ENCODE results near the gene PDS5B. TPM values are rescaled to one million over a fixed set of nuclear protein-coding genes. Genes with fewer than 3 reads are reported as not detected.

PDS5B gene
- total and polyA plus RNA-seq, 3 experiments from 2014 or later: 39.4 to 55.1 (median 45.4) TPM

DNA sequence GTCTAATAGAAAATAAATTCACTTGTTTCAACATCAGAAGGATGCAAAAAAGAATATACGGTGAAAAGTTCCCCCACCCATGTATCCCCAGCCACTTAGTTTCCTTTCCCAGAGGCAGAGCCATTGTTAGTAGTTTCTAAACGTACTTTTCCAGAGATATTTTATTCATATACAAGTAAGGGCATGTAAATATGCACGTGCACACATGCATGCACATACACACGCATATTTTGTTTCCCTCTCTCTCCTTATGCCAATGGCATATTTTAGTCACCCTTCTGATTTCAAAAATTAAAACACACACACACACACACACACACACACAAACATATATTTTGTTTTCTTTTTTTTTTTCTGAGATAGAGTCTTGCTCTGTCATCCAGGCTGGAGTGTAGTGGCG lies 147.4 kb downstream of the PDS5B start:
- POLR2A ChIA-PET: no interaction called here
- Histone ChIP-seq H3K4me1 (ENCODE audit: insufficient read depth, low read length) (peaks cover 17% of the 10 kb centered on the region), H3K27me3 (ENCODE audit: insufficient read depth, low read length, poor library complexity, severe bottlenecking) (no peaks in the 10 kb centered on the region), H3K27ac (ENCODE audit: low read depth, low read length) (no peak overlapping the region), H3K4me3 (ENCODE audit: low read length) (no peak overlapping the region), H3K36me3 (ENCODE audit: insufficient read depth, low read length) (no peaks in the 10 kb centered on the region), H3K9me3 (ENCODE audit: low read length) (no peaks in the 10 kb centered on the region)
- CTCF ChIA-PET: no interaction called here
- no peak for DNase-seq
- Mint-ChIP-seq H3K27ac (peak overlapping the region in 1 of 8 donors; percentile 61), H3K9me3 (peaks cover 0 to 1% (median 0%) of the 10 kb centered on the region in 5 donors), H3K27me3 (no peaks in the 10 kb centered on the region), H3K4me1 (peaks cover 36 to 73% (median 54%) of the 10 kb centered on the region in 3 donors), H3K4me3 (no peak overlapping the region), H3K36me3 (peaks cover 8 to 16% (median 9%) of the 10 kb centered on the region in 3 donors)

GRCh38 chr13:32734511-32734910 lies 148.3 kb downstream of the PDS5B start:
- Histone ChIP-seq H3K27me3 (ENCODE audit: insufficient read depth, low read length, poor library complexity, severe bottlenecking) (no peaks in the 10 kb centered on the region), H3K27ac (ENCODE audit: low read depth, low read length) (no peak overlapping the region), H3K9me3 (ENCODE audit: low read length) (no peaks in the 10 kb centered on the region), H3K4me1 (ENCODE audit: insufficient read depth, low read length) (peaks cover 17% of the 10 kb centered on the region), H3K4me3 (ENCODE audit: low read length) (no peak overlapping the region), H3K36me3 (ENCODE audit: insufficient read depth, low read length) (no peaks in the 10 kb centered on the region)
- H3K27me3 Mint-ChIP-seq: no peaks in the 10 kb centered on the region
- H3K4me3 Mint-ChIP-seq: no peak overlapping the region
- peaks cover 0 to 1% (median 0%) of the 10 kb centered on the region in 5 donors for H3K9me3 Mint-ChIP-seq
- DNase-seq: no peak
- peaks cover 8 to 14% (median 9%) of the 10 kb centered on the region in 3 donors for H3K36me3 Mint-ChIP-seq
- ChIA-PET CTCF (no interaction called here), POLR2A (no interaction called here)
- H3K4me1 Mint-ChIP-seq: peaks cover 35 to 67% (median 54%) of the 10 kb centered on the region in 3 donors
- H3K27ac Mint-ChIP-seq: no peak overlapping the region

DNA sequence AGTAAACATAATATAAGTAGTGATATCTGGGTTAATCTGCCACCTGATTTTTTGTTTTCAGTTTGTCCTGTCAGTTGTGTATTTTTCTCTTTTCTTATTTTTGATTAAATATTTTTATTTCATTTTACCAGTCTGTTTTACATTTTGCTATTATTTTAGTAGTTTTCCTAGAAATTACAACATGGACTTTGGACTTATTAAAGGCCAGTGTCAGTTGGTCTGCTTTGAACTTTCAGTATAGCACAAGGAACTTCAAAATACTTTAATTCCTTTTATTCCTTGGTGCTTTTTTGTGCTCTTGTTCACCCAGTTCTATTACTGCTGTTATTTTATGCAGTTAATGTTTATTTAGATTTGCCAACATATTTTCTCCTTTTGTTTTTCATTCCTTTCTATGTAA lies 149.6 kb downstream of the PDS5B start:
- DNase-seq: no peak
- no peaks in the 10 kb centered on the region for H3K27me3 Mint-ChIP-seq
- ChIA-PET CTCF (no interaction called here), POLR2A (no interaction called here)
- H3K27ac ChIP-seq (ENCODE audit: low read depth, low read length): no peak overlapping the region
- no peaks in the 10 kb centered on the region for H3K36me3 ChIP-seq (ENCODE audit: insufficient read depth, low read length)
- H3K4me1 ChIP-seq (ENCODE audit: insufficient read depth, low read length): peaks cover 15% of the 10 kb centered on the region
- H3K27me3 ChIP-seq (ENCODE audit: insufficient read depth, low read length, poor library complexity, severe bottlenecking): no peaks in the 10 kb centered on the region
- peaks cover 30 to 53% (median 45%) of the 10 kb centered on the region in 3 donors for H3K4me1 Mint-ChIP-seq
- no peak overlapping the region for H3K4me3 ChIP-seq (ENCODE audit: low read length)
- peaks cover 0 to 23% (median 8%) of the 10 kb centered on the region in 3 donors for H3K36me3 Mint-ChIP-seq
- peak overlapping the region; percentile 73 to 95 (median 93) for H3K27ac Mint-ChIP-seq
- no peaks in the 10 kb centered on the region for H3K9me3 ChIP-seq (ENCODE audit: low read length)
- H3K4me3 Mint-ChIP-seq: peak overlapping the region in 1 of 7 donors; percentile 2
- H3K9me3 Mint-ChIP-seq: no peaks in the 10 kb centered on the region

GRCh38 chr13:32736648-32737047 lies 150.4 kb downstream of the PDS5B start:
- Mint-ChIP-seq H3K36me3 (peaks cover 0 to 29% (median 8%) of the 10 kb centered on the region in 3 donors), H3K27ac (peak overlapping the region; percentile 73 to 95 (median 93)), H3K4me3 (peak overlapping the region; percentile 82 to 88 (median 85)), H3K27me3 (no peaks in the 10 kb centered on the region), H3K4me1 (peaks cover 22 to 45% (median 37%) of the 10 kb centered on the region in 3 donors), H3K9me3 (no peaks in the 10 kb centered on the region)
- peak overlapping the region; percentile 54 for H3K27ac ChIP-seq (ENCODE audit: low read depth, low read length)
- no peak overlapping the region for H3K4me3 ChIP-seq (ENCODE audit: low read length)
- H3K36me3 ChIP-seq (ENCODE audit: insufficient read depth, low read length): peaks cover 2% of the 10 kb centered on the region
- H3K4me1 ChIP-seq (ENCODE audit: insufficient read depth, low read length): peaks cover 7% of the 10 kb centered on the region
- ChIA-PET POLR2A (interaction anchor here (0.6 kb wide), 1 partner anchor 10 kb away, joined by 3 read pairs; no protein-coding TSS in a partner anchor), CTCF (no interaction called here)
- no peaks in the 10 kb centered on the region for H3K27me3 ChIP-seq (ENCODE audit: insufficient read depth, low read length, poor library complexity, severe bottlenecking)
- H3K9me3 ChIP-seq (ENCODE audit: low read length): no peaks in the 10 kb centered on the region
- no peak for DNase-seq

- no peaks in the 10 kb centered on the region for H3K9me3 Mint-ChIP-seq
- peak in 2 of 5 donors; percentile 36 to 58 for DNase-seq
- peaks cover 7% of the 10 kb centered on the region for H3K4me1 ChIP-seq (ENCODE audit: insufficient read depth, low read length)
- CTCF ChIA-PET: no interaction called here
- peak overlapping the region; percentile 46 for H3K4me3 ChIP-seq (ENCODE audit: low read length)
- peak overlapping the region; percentile 50 to 95 (median 93) for H3K27ac Mint-ChIP-seq
- peaks cover 0 to 32% (median 7%) of the 10 kb centered on the region in 3 donors for H3K36me3 Mint-ChIP-seq
- peaks cover 5% of the 10 kb centered on the region for H3K36me3 ChIP-seq (ENCODE audit: insufficient read depth, low read length)
- H3K9me3 ChIP-seq (ENCODE audit: low read length): no peaks in the 10 kb centered on the region
- peak overlapping the region; percentile 82 to 88 (median 85) for H3K4me3 Mint-ChIP-seq
- peaks cover 20 to 40% (median 32%) of the 10 kb centered on the region in 3 donors for H3K4me1 Mint-ChIP-seq
- no peaks in the 10 kb centered on the region for H3K27me3 ChIP-seq (ENCODE audit: insufficient read depth, low read length, poor library complexity, severe bottlenecking)
- POLR2A ChIA-PET: no interaction called here
- H3K27me3 Mint-ChIP-seq: no peaks in the 10 kb centered on the region
- H3K27ac ChIP-seq (ENCODE audit: low read depth, low read length): peak overlapping the region; percentile 54
Observed at GRCh38 chr13:32737111-32737571, 150.9 kb downstream of the PDS5B start.

DNA sequence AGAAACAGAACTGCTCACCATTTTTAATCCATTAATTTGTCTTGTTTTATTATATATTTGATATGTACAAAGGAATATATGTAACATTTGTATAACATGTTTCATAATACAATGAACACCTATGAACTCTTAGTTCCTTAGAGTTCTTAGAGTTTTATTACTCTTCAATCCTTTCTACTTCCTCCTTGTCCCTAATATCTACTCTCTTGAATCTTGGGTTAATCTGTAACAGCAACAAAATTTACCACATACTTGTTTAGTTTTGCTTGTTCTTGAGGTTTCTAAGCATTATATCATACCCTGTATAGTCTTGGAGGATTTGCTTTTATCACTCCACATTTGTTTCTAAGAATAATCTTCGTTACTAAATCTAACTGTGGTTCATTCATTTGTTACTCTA lies 151.4 kb downstream of the PDS5B start:
- ChIA-PET POLR2A (no interaction called here), CTCF (no interaction called here)
- Mint-ChIP-seq H3K27ac (peak overlapping the region; percentile 50 to 95 (median 93)), H3K36me3 (peaks cover 0 to 34% (median 7%) of the 10 kb centered on the region in 3 donors), H3K4me3 (peak overlapping the region; percentile 82 to 88 (median 85)), H3K4me1 (peaks cover 20 to 40% (median 32%) of the 10 kb centered on the region in 3 donors), H3K27me3 (no peaks in the 10 kb centered on the region), H3K9me3 (no peaks in the 10 kb centered on the region)
- no peaks in the 10 kb centered on the region for H3K9me3 ChIP-seq (ENCODE audit: low read length)
- peaks cover 5% of the 10 kb centered on the region for H3K36me3 ChIP-seq (ENCODE audit: insufficient read depth, low read length)
- H3K27ac ChIP-seq (ENCODE audit: low read depth, low read length): peak overlapping the region; percentile 54
- H3K27me3 ChIP-seq (ENCODE audit: insufficient read depth, low read length, poor library complexity, severe bottlenecking): no peaks in the 10 kb centered on the region
- peak overlapping the region; percentile 46 for H3K4me3 ChIP-seq (ENCODE audit: low read length)
- H3K4me1 ChIP-seq (ENCODE audit: insufficient read depth, low read length): peaks cover 7% of the 10 kb centered on the region
- no peak for DNase-seq

GRCh38 chr13:32745509-32745908 lies 159.3 kb downstream of the PDS5B start:
- Histone ChIP-seq H3K27ac (ENCODE audit: low read depth, low read length) (no peak overlapping the region), H3K4me3 (ENCODE audit: low read length) (no peak overlapping the region), H3K4me1 (ENCODE audit: insufficient read depth, low read length) (no peaks in the 10 kb centered on the region), H3K9me3 (ENCODE audit: low read length) (no peaks in the 10 kb centered on the region), H3K36me3 (ENCODE audit: insufficient read depth, low read length) (peaks cover 12% of the 10 kb centered on the region), H3K27me3 (ENCODE audit: insufficient read depth, low read length, poor library complexity, severe bottlenecking) (no peaks in the 10 kb centered on the region)
- CTCF ChIA-PET: no interaction called here
- peak overlapping the region in 1 of 8 donors; percentile 48 for H3K27ac Mint-ChIP-seq
- POLR2A ChIA-PET: no interaction called here
- H3K27me3 Mint-ChIP-seq: no peaks in the 10 kb centered on the region
- no peaks in the 10 kb centered on the region for H3K9me3 Mint-ChIP-seq
- H3K36me3 Mint-ChIP-seq: peaks cover 0 to 63% (median 26%) of the 10 kb centered on the region in 3 donors
- no peak overlapping the region for H3K4me3 Mint-ChIP-seq
- no peak for DNase-seq
- H3K4me1 Mint-ChIP-seq: peaks cover 0 to 17% (median 9%) of the 10 kb centered on the region in 3 donors

DNA sequence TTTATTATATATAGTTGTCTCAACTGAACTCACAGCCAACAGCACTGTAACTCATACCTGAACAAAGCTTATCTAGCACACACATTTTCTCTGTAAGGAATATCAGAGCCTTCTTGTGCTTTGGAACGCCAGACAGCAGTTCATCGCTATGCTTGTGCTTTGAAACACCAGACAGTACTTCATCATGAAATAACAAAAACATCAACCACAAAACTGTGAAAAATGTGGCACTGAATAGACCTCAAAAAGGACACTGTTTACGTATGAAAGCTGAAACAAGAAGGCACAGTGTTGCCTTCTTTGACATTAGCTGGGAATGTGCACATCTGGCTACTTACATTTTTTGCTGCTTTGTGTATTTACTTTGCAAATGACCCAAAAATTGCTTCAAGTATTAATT lies 160.2 kb downstream of the PDS5B start:
- Mint-ChIP-seq H3K4me3 (no peak overlapping the region), H3K9me3 (no peaks in the 10 kb centered on the region), H3K4me1 (peaks cover 0 to 17% (median 9%) of the 10 kb centered on the region in 3 donors), H3K27me3 (no peaks in the 10 kb centered on the region), H3K27ac (peak overlapping the region in 1 of 8 donors; percentile 64), H3K36me3 (peaks cover 0 to 59% (median 32%) of the 10 kb centered on the region in 3 donors)
- no peaks in the 10 kb centered on the region for H3K27me3 ChIP-seq (ENCODE audit: insufficient read depth, low read length, poor library complexity, severe bottlenecking)
- H3K36me3 ChIP-seq (ENCODE audit: insufficient read depth, low read length): peaks cover 12% of the 10 kb centered on the region
- H3K9me3 ChIP-seq (ENCODE audit: low read length): no peaks in the 10 kb centered on the region
- no peak overlapping the region for H3K27ac ChIP-seq (ENCODE audit: low read depth, low read length)
- POLR2A ChIA-PET: no interaction called here
- no peaks in the 10 kb centered on the region for H3K4me1 ChIP-seq (ENCODE audit: insufficient read depth, low read length)
- CTCF ChIA-PET: no interaction called here
- H3K4me3 ChIP-seq (ENCODE audit: low read length): no peak overlapping the region
- DNase-seq: no peak
